ENCODE results near the gene HRAS. TPM values are rescaled to one million over a fixed set of nuclear protein-coding genes. Genes with fewer than 3 reads are reported as not detected.

Gene HRAS
- total RNA-seq, 1 donor from 2014 or later = 83.7 TPM

DNA sequence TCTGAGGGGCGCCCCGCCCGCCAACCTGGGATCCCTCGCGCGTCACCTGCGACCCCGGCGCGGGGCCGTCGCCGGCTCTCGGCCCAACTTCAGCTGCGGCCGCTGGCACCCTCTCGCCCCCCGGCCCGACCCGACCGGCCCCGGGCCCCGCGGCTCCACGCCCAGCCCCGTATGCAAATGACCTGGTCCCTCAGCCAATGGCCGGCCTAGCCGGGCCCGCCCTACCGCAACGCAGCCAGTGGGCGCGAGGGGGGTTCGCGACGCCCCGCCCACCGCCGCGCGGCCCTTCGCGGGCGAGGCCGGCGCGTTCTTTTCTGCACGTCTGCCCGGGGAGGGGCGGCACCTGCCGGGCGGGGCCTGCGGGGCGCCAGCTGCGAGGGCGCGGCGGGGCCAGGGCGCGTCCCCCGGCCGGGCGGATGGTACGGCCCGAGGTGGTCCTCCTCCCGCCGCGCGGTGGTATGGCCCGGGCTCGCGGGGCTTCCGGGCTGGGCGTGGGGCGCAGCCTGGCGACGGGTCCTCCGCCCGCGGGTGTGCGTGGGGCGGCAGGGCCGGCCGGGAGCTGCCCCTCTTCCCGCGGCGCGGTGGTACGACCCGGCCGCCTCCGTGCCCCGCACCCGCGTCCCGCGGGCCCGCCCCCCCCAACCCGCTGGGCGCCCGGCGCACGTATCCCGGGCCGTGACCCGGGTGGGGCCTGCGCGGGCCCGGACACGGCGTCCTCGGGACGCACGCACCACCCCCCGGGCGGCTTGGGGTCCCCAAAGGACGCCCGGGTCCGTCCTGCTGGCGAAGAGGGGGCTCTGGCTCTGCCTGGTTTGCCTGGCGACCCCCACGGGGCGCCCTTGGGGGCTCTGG lies 33.2 kb upstream of the HRAS start:
- DNase-seq (ENCODE audit: low read depth) = peak; percentile 70
- TF ChIP-seq, protein P1, sequence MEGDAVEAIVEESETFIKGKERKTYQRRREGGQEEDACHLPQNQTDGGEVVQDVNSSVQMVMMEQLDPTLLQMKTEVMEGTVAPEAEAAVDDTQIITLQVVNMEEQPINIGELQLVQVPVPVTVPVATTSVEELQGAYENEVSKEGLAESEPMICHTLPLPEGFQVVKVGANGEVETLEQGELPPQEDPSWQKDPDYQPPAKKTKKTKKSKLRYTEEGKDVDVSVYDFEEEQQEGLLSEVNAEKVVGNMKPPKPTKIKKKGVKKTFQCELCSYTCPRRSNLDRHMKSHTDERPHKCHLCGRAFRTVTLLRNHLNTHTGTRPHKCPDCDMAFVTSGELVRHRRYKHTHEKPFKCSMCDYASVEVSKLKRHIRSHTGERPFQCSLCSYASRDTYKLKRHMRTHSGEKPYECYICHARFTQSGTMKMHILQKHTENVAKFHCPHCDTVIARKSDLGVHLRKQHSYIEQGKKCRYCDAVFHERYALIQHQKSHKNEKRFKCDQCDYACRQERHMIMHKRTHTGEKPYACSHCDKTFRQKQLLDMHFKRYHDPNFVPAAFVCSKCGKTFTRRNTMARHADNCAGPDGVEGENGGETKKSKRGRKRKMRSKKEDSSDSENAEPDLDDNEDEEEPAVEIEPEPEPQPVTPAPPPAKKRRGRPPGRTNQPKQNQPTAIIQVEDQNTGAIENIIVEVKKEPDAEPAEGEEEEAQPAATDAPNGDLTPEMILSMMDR (IDR thresholded peaks at IDR 0.05; ENCODE audit: insufficient read depth, low read length, poor library complexity, severe bottlenecking) = no peak
- Histone ChIP-seq H3K36me3 (ENCODE audit: control insufficient read depth, insufficient read depth, low read length) (peaks cover 2% of the 10 kb centered on the region), H3K4me3 (ENCODE audit: low read depth, low read length) (peak overlapping the region; percentile 74), H3K27me3 (ENCODE audit: control insufficient read depth, insufficient read depth, low read length) (no peaks in the 10 kb centered on the region)

DNA sequence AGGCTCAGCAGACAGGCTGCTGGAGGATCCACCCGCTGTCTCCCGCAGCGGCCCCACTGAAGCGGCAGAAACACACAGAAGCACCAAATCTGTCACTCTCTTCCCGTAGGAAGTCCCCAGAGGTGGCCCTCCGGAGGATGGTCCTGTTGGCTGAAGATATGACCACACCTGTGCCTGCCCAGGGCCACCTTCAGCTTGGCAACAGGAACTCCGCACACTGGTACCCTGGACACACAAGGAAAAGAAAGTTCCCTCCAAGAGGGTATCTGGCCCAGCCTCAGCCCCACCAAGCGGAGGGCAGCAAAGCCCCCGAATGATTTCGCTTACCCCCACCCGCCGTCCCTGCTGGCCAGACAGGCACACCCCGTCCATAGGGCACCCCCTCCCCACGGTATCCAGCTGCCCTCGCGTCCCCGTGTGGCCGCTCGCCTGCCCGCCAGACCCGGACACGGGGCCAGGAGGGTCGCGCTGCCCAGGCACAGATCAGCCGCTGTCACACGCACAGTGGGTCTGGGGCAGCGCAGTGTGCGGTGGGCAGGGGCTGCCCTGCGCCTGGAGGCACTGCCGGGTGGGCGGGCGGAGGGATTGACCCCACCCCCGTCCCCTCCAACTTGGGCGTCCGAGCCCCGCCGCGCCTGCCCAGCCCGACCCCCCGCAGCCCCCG lies 32.4 kb upstream of the HRAS start:
- TF ChIP-seq, protein P1 (IDR thresholded peaks at IDR 0.05; ENCODE audit: insufficient read depth, low read length, poor library complexity, severe bottlenecking) = no peak
- no peak for DNase-seq (ENCODE audit: low read depth)
- peak overlapping the region; percentile 74 for H3K4me3 ChIP-seq (ENCODE audit: low read depth, low read length)
- H3K27me3 ChIP-seq (ENCODE audit: control insufficient read depth, insufficient read depth, low read length) = no peaks in the 10 kb centered on the region
- peaks cover 2% of the 10 kb centered on the region for H3K36me3 ChIP-seq (ENCODE audit: control insufficient read depth, insufficient read depth, low read length)

DNA sequence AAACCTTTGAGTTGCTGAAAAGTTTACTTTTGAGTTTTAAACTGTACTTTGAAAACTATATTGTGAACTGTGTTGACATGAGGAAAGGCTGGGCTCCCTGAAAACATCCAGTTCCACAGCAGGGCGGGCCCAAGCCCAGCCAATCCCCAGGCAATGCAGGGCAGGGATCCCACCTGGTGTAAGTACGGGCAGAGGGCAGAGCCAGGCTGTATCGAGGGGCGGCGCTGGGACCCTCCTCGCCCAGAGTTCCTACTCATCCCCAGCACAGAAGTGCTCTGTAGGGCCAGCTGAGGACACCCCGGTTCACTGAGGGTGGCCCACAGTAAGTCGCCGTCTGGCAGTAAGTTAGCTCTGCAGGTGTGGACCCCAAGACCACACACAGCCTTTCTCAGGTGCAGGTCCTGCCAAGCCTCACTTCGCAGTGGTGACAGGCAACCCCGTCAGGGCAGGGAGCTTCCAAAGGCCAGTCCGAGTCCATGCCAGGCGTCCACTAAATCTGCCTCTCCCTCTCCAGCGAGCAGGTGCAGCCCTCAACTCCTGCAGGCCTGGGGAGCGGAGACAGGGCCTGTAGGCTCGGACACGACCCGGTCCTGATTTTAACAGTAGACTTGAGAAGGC lies 31.7 kb upstream of the HRAS start:
- Histone ChIP-seq H3K4me3 (ENCODE audit: low read depth, low read length) (peak overlapping the region; percentile 74), H3K27me3 (ENCODE audit: control insufficient read depth, insufficient read depth, low read length) (no peaks in the 10 kb centered on the region), H3K36me3 (ENCODE audit: control insufficient read depth, insufficient read depth, low read length) (peaks cover 2% of the 10 kb centered on the region)
- DNase-seq (ENCODE audit: low read depth) = no peak
- TF ChIP-seq, protein P1 (IDR thresholded peaks at IDR 0.05; ENCODE audit: insufficient read depth, low read length, poor library complexity, severe bottlenecking) = no peak

DNA sequence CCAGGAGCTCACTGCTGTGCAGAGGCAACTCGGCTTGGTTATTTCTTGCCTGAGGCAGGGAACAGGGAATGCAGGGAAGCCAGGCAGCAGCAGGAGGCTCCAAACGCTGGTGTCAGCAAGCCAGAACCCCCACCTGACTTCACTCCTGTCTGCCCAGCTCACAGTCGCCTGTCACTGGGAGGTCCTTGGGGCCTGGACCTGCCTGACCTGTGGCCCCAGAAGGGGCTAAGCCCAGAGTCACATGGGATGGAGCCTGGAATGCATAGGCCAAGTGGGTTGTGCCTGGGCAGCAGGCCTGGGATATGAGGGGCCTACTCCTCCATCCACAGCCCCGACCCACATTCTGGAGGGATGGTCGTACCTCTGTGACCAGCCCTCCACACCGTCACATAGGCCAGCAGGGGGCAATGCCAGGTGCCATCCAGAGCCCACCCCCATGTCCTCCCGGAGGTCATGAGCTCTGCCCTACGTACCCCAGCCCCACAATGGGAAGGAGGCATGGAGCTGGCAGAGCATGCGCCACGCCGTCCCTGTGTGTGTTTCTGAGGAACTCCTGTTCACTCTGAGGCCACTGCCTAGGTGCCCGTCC lies 30.6 kb upstream of the HRAS start:
- Histone ChIP-seq H3K36me3 (ENCODE audit: control insufficient read depth, insufficient read depth, low read length) (peaks cover 2% of the 10 kb centered on the region), H3K27me3 (ENCODE audit: control insufficient read depth, insufficient read depth, low read length) (no peaks in the 10 kb centered on the region), H3K4me3 (ENCODE audit: low read depth, low read length) (no peak overlapping the region)
- TF ChIP-seq, protein P1 (IDR thresholded peaks at IDR 0.05; ENCODE audit: insufficient read depth, low read length, poor library complexity, severe bottlenecking) = no peak
- no peak for DNase-seq (ENCODE audit: low read depth)

DNA sequence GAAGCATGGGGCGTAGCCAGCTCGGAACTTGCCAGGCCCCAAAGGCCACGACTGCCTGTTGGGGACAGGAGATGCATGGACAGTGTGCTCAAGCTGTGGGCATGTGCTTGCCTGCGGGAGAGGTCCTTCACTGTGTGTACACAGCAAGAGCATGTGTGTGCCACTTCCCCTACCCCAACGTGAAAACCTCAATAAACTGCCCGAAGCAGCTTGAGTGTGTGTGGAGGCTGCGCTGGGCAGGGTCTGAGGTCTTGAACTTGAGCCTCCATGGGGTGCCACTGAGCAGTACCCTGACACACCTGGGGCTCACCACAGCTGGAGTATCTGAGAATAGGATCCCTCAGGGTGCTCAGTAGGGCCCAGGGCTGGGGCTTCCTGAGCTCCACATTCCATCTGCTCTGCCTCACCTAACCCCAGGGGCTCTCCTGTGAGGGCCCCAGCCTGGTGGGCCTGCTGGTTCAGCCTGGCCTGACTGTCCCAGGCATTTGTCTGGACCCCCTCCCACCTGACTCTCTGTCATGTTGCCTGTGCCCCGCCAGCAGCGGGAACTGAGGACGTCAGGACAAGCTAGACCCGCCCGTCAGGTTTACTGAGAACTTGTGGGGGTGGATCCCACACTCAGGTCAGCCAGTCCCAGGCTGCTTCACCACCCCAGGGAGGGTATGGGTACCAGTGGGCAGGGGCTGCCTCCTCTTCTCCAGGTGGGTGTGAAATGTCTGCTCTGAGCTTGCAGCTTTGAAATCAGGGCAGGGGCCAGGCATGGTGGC lies 28.6 kb upstream of the HRAS start:
- peaks cover 2% of the 10 kb centered on the region for H3K36me3 ChIP-seq (ENCODE audit: control insufficient read depth, insufficient read depth, low read length)
- TF ChIP-seq, protein P1 (IDR thresholded peaks at IDR 0.05; ENCODE audit: insufficient read depth, low read length, poor library complexity, severe bottlenecking) = no peak
- DNase-seq (ENCODE audit: low read depth) = no peak
- H3K4me3 ChIP-seq (ENCODE audit: low read depth, low read length) = no peak overlapping the region
- no peaks in the 10 kb centered on the region for H3K27me3 ChIP-seq (ENCODE audit: control insufficient read depth, insufficient read depth, low read length)
